Fibroblast of the aortic adventitia (primary cell): ENCODE data around the gene DYDC2. TPM values are rescaled to one million over a fixed set of nuclear protein-coding genes. Genes with fewer than 3 reads are reported as not detected.

ENCODE experiments used
- DNase-seq: peaks from one replicate; pipeline ENCODE4 v3.0.0-alpha.2; 2010; ENCODE audit warnings: low read depth
- H3K4me3 ChIP-seq: 2 replicates; pipeline ENCODE4 v1.5.1; 2011; ENCODE audit warnings: low read depth, mild to moderate bottlenecking, control low read depth, low read length, moderate library complexity
- total RNA-seq: library from RNA; depleted of rRNA; stranded (reverse); fragments of >200 nt; gene quantifications from 2 replicates; pipeline ENCODE4 v1.2.3, GENCODE V29; 2012; ENCODE audit warnings: low replicate concordance
- TF ChIP-seq, protein P1 (sequence below): IDR thresholded peaks from 2 replicates; pipeline ENCODE4 v1.5.1; 2011; ENCODE audit warnings: mild to moderate bottlenecking, low read length, control low read depth, inconsistent platforms; ENCODE audit not compliant: insufficient read depth

The DYDC2 gene
- total RNA-seq, 1 donor: not detected

DNA sequence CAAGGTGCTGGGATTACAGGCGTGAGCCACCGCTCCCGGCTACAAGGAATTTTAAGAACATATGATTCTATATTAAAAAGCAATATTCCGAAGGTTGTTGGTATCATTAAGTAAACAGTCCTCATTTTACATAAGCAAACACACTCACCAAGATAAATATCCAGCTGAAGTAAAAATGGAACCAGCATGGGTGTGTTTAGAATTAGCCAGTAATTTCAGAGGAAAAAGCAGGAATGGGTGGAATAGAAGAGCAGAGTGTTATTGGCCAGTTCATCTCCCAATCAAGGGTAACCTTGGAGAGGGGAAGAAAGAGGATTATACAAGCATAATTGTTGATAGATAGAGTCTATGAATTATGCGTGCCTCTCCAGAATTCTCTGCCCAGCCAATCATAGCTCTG is 35.4 kb upstream of the DYDC2 start:
- H3K4me3 ChIP-seq: no peak overlapping the region
- TF ChIP-seq, protein P1, sequence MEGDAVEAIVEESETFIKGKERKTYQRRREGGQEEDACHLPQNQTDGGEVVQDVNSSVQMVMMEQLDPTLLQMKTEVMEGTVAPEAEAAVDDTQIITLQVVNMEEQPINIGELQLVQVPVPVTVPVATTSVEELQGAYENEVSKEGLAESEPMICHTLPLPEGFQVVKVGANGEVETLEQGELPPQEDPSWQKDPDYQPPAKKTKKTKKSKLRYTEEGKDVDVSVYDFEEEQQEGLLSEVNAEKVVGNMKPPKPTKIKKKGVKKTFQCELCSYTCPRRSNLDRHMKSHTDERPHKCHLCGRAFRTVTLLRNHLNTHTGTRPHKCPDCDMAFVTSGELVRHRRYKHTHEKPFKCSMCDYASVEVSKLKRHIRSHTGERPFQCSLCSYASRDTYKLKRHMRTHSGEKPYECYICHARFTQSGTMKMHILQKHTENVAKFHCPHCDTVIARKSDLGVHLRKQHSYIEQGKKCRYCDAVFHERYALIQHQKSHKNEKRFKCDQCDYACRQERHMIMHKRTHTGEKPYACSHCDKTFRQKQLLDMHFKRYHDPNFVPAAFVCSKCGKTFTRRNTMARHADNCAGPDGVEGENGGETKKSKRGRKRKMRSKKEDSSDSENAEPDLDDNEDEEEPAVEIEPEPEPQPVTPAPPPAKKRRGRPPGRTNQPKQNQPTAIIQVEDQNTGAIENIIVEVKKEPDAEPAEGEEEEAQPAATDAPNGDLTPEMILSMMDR: no peak
- no peak for DNase-seq

DNA sequence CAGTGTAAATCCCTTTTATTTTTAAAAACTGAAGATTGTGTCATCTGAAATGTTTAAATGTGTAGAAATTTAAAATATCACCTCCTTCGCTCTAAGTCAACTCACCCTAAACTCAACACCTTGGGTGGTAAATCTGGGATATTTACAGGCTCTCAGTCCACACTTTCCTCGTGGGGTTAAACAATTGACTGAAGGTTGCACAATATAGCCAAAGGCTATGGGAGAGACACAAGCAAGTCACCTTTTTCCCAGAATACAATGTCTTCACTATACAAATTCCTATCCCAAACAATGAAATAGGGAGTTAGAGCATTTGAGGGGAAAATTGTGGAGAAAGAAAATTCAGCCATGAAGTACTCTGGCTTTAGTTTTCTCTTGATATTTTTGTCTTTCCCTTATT is 34.4 kb upstream of the DYDC2 start:
- DNase-seq: no peak
- TF ChIP-seq, protein P1: no peak
- H3K4me3 ChIP-seq: no peak overlapping the region

DNA sequence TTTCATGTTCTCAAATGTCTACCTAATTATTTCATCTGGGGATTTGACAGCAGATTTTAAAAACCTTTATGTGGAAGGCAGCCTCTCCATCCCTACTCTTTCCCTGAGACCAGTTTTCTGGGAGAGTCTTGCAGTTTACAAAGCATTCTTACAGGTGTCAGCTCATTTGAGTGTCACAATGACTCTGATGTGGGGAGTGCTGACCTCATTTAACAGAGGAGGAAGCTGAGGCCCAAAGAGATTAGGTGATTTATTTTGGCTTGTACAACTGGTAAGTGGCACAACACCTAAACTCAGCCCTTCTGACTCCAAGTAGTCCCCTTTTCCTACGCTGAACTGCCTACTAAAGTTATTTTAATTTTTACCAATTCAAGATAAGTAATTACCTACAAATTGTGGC is 33.9 kb upstream of the DYDC2 start:
- TF ChIP-seq, protein P1: no peak
- DNase-seq: no peak
- H3K4me3 ChIP-seq: no peak overlapping the region

DNA sequence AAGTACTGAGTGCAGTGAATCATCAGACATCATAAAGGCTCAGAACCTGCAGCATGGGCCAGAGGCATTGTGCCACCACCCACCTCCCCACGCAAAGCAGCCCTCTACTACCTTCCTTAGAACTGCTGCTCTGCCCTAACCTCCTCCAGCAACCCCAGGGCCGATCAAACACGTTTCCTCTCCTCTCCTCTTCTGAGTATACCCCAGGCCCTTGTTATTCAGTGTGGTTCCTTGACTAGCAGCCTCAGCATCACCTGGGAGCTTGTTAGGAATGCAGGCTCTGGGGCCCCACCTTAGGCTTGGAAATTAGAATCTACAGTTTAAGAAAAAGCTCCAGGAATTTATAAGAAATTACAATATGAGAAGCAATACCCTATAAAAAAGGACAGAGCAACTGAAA is 33.3 kb upstream of the DYDC2 start:
- TF ChIP-seq, protein P1: no peak
- DNase-seq: no peak

DNA sequence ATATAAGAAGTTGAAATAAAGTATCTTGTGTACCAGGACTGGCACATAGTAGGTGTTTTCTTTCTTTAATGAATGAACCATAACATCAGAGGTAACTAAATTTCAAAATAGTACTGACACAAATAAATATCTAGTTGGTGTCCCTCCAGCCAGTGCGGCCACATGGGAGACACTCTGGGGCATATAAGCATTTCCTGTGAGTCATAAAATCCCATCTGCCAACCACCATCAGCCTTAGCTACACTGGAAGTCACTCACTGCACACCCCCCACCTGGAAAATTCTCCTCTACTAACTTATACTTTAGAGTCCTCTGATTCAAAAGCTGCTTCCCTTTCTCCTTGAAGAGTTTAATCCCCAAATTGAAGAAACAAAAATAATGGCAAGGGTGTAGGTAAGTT is 32.5 kb upstream of the DYDC2 start:
- TF ChIP-seq, protein P1: no peak
- peak; percentile 5 for DNase-seq
- no peak overlapping the region for H3K4me3 ChIP-seq

More for the DNA sequence above, 33.3 kb upstream of the DYDC2 start:
- H3K4me3 ChIP-seq: no peak overlapping the region

DNA sequence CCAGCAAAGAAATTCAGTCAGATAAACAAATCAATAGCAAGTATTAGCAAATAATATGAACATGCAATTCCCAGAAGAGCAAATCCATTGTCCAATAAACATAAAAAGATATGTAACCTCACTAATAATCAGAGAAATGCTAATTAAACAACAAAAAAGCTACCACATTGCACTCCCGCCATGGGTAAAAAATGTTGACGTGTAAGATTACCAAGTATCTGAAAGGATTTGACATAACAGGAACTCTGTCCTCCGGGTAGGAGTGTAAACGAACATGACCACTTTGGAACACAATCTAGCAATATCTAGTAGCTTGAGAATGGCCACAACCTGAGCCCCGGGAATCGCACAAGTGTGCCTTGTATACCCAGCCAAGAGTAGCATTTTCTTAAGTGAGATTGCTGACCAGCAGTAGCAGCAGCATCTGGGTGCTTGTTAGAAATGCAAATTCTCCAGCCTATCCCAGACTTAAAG is 31.7 kb upstream of the DYDC2 start:
- TF ChIP-seq, protein P1: no peak
- H3K4me3 ChIP-seq: no peak overlapping the region
- no peak for DNase-seq

DNA sequence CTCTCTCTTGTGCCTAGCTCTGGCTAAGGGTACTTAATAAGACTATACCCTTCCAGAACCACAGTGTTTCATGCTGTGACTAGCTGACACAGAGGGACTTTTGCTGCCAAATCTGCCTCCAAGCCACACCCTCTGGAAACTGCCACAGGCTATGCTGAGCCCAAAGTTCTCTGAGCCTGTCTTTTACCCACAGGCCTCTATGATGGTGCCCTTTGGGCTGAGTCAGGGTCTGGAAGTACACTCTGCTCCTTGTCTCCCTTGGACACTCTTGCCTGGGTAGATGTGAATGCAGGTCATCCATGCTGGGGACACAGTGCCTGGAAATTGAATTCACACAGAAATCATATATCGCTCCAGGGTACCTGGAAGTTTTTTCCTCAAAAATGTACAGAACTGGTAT is 22.6 kb upstream of the DYDC2 start:
- no peak overlapping the region for H3K4me3 ChIP-seq
- TF ChIP-seq, protein P1: no peak
- no peak for DNase-seq
